ENCODE measurements around the gene VAV2.

- no peak for TF ChIP-seq CTCF (IDR thresholded peaks at IDR 0.05; ENCODE audit: insufficient read depth, low read length, poor library complexity, severe bottlenecking)
- no peak for TF ChIP-seq EZH2phosphoT487 (conservative IDR thresholded peaks at IDR 0.05; ENCODE audit: low read length)
These were observed 130.4 kb downstream of the VAV2 start for GRCh38 chr9:133861692-133862091.
